Calu3 (cell line): Measurements from ENCODE around the gene WNT5B. TPM values are rescaled to one million over a fixed set of nuclear protein-coding genes. Genes with fewer than 3 reads are reported as not detected.

ENCODE experiments used
- BruUV-seq: library from RNA; stranded (reverse); fragments of 400-500 nt; replicated peaks from 2 replicates; lab custom pipeline; 2021; lab: Mats Ljungman, UMichigan
- CTCF ChIA-PET: fragments of 300-600 bp; sonication (Branson Sonifier 250); formaldehyde crosslinking; loops from one replicate; lab custom pipeline; 2022; ENCODE audit warnings: antibody characterized with exemption; lab: Charles Lee
- DNase-seq: peaks from one replicate; pipeline ENCODE4 v3.0.0; 2022
- H3K27ac Mint-ChIP-seq: one replicate; pipeline ENCODE4 v1.8.0; 2022; ENCODE audit warnings: mixed read lengths; ENCODE audit not compliant: unreplicated experiment
- H3K27me3 Mint-ChIP-seq: one replicate; pipeline ENCODE4 v1.8.0; 2022; ENCODE audit warnings: mixed read lengths; ENCODE audit not compliant: unreplicated experiment
- H3K36me3 Mint-ChIP-seq: one replicate; pipeline ENCODE4 v1.8.0; 2022; ENCODE audit warnings: mild to moderate bottlenecking, moderate library complexity, mixed read lengths; ENCODE audit not compliant: insufficient read depth, unreplicated experiment
- H3K4me1 Mint-ChIP-seq: one replicate; pipeline ENCODE4 v1.8.0; 2022; ENCODE audit warnings: mild to moderate bottlenecking, low read depth, mixed read lengths; ENCODE audit not compliant: unreplicated experiment
- H3K4me3 Mint-ChIP-seq: one replicate; pipeline ENCODE4 v1.8.0; 2022; ENCODE audit warnings: mild to moderate bottlenecking, low read depth, moderate library complexity, mixed read lengths; ENCODE audit not compliant: unreplicated experiment
- H3K9me3 Mint-ChIP-seq: one replicate; pipeline ENCODE4 v1.8.0; 2022; ENCODE audit warnings: low read depth, mixed read lengths; ENCODE audit not compliant: unreplicated experiment
- CTCF ChIP-seq: fragments of 200-600 bp; IDR thresholded peaks from one replicate; pipeline ENCODE4 v1.8.0; 2022; ENCODE audit warnings: antibody characterized with exemption; ENCODE audit not compliant: unreplicated experiment
- intact Hi-C: fragments of 100-400 bp; cut with micrococcal nuclease; formaldehyde crosslinking; loops from one replicate; pipeline ENCODE4 v1.10.0; 2022; ENCODE audit not compliant: unreplicated experiment
- total RNA-seq: library from RNA; stranded (reverse); gene quantifications from 2 replicates; pipeline ENCODE4 v1.2.3, GENCODE V29; 2022

The WNT5B gene
- total RNA-seq, 1 experiment from 2014 or later: 0.24 TPM

- Mint-ChIP-seq H3K4me3 (no peak overlapping the region), H3K27me3 (no peaks in the 10 kb centered on the region), H3K9me3 (no peaks in the 10 kb centered on the region), H3K36me3 (no peaks in the 10 kb centered on the region), H3K27ac (peak overlapping the region; percentile 53), H3K4me1 (peaks cover 36% of the 10 kb centered on the region)
- DNase-seq: no peak
- no TSS peak for BruUV-seq
- CTCF ChIA-PET: interaction anchor here (1.2 kb wide), 1 partner anchor 8 kb away, joined by 3 read pairs; no protein-coding TSS in a partner anchor
- no peak for TF ChIP-seq CTCF
- intact Hi-C loops: no loop called here
Measured at GRCh38 chr12:1668833-1669543, 40.0 kb downstream of the WNT5B start.

- peak overlapping the region; percentile 74 for H3K27ac Mint-ChIP-seq
- peak; percentile 50 for DNase-seq
- CTCF ChIA-PET: interaction anchor here (0.7 to 1.8 kb wide), 8 partner anchors 9 to 670 kb away, joined by 3 to 6 read pairs (median 4); partner anchors contain the start of gene ADIPOR2
Measured at GRCh38 chr12:1670358-1671268, 41.6 kb downstream of the WNT5B start.

GRCh38 chr12:1676043-1676442 is 47.0 kb downstream of the WNT5B start:
- DNase-seq: no peak
- Mint-ChIP-seq H3K27ac (no peak overlapping the region), H3K9me3 (no peaks in the 10 kb centered on the region), H3K4me1 (peaks cover 1% of the 10 kb centered on the region), H3K4me3 (no peak overlapping the region), H3K36me3 (no peaks in the 10 kb centered on the region), H3K27me3 (no peaks in the 10 kb centered on the region)
- intact Hi-C loops: no loop called here
- BruUV-seq: no TSS peak
- CTCF ChIA-PET: no interaction called here
- TF ChIP-seq CTCF: no peak

More at GRCh38 chr12:1670358-1671268, 41.6 kb downstream of the WNT5B start:
- no peaks in the 10 kb centered on the region for H3K27me3 Mint-ChIP-seq
- no peaks in the 10 kb centered on the region for H3K9me3 Mint-ChIP-seq
- H3K4me1 Mint-ChIP-seq: peaks cover 36% of the 10 kb centered on the region
- intact Hi-C loops: no loop called here
- H3K36me3 Mint-ChIP-seq: no peaks in the 10 kb centered on the region
- TSS peak; percentile 85 for BruUV-seq
- TF ChIP-seq CTCF: no peak
- H3K4me3 Mint-ChIP-seq: no peak overlapping the region

GRCh38 chr12:1680804-1681492 is 51.9 kb downstream of the WNT5B start:
- no peaks in the 10 kb centered on the region for H3K9me3 Mint-ChIP-seq
- TF ChIP-seq CTCF: no peak
- CTCF ChIA-PET: no interaction called here
- no peak for DNase-seq
- H3K4me3 Mint-ChIP-seq: no peak overlapping the region
- H3K4me1 Mint-ChIP-seq: no peaks in the 10 kb centered on the region
- intact Hi-C loops: no loop called here
- H3K27me3 Mint-ChIP-seq: peaks cover 5% of the 10 kb centered on the region
- H3K36me3 Mint-ChIP-seq: no peaks in the 10 kb centered on the region
- BruUV-seq: no TSS peak
- no peak overlapping the region for H3K27ac Mint-ChIP-seq
